ENCODE measurements around the gene LRRC1.
"Not testable (repeated sequence)": the region's sequence is repeated elsewhere in the genome, so short reads cannot be mapped to it uniquely, and the experiment has no call there.

Gene LRRC1

GRCh38 chr6:53771785-53772624, 22.8 kb upstream of the LRRC1 start:
- no peak for TF ChIP-seq ZFP30 (CRISPR knock-in tag; IDR thresholded peaks at IDR 0.05)
- TF ChIP-seq ESRRG (CRISPR knock-in tag; IDR thresholded peaks at IDR 0.05), result no peak
- no peak for TF ChIP-seq PPARA (CRISPR knock-in tag; IDR thresholded peaks at IDR 0.05; ENCODE audit: borderline replicate concordance)
- TF ChIP-seq TCF4 (CRISPR knock-in tag; IDR thresholded peaks at IDR 0.05; ENCODE audit: borderline replicate concordance), result no peak
- no peak for TF ChIP-seq PATZ1 (CRISPR knock-in tag; IDR thresholded peaks at IDR 0.05; ENCODE audit: borderline replicate concordance)
- TF ChIP-seq TSHZ2 (CRISPR knock-in tag; IDR thresholded peaks at IDR 0.05), result no peak
- TF ChIP-seq ARNTL (CRISPR knock-in tag; IDR thresholded peaks at IDR 0.05; ENCODE audit: borderline replicate concordance, low read depth), result no peak
- TF ChIP-seq ISL1 (CRISPR knock-in tag; IDR thresholded peaks at IDR 0.05), result no peak
- TF ChIP-seq ZFP3 (CRISPR knock-in tag; IDR thresholded peaks at IDR 0.05), result no peak
- TF ChIP-seq TOX (CRISPR knock-in tag; IDR thresholded peaks at IDR 0.05; ENCODE audit: borderline replicate concordance), result no peak
- no peak for TF ChIP-seq POU6F1 (CRISPR knock-in tag; IDR thresholded peaks at IDR 0.05; ENCODE audit: borderline replicate concordance, low read depth)
- TF ChIP-seq CSDC2 (CRISPR knock-in tag; IDR thresholded peaks at IDR 0.05), result no peak
- TF ChIP-seq ZC3H10 (CRISPR knock-in tag; IDR thresholded peaks at IDR 0.05), result no peak
- TF ChIP-seq ZNF565 (CRISPR knock-in tag; conservative IDR thresholded peaks at IDR 0.05; ENCODE audit: low read depth), result no peak
- TF ChIP-seq GLIS3 (CRISPR knock-in tag; IDR thresholded peaks at IDR 0.05), result no peak
- no peak for TF ChIP-seq CSRNP3 (CRISPR knock-in tag; IDR thresholded peaks at IDR 0.05)
- TF ChIP-seq OSR1 (CRISPR knock-in tag; IDR thresholded peaks at IDR 0.05), result no peak
- no peak for TF ChIP-seq BACH2 (CRISPR knock-in tag; IDR thresholded peaks at IDR 0.05; ENCODE audit: borderline replicate concordance)
- TF ChIP-seq ZNF70 (CRISPR knock-in tag; IDR thresholded peaks at IDR 0.05), result no peak
- ATAC-seq, result no peak

GRCh38 chr6:53773044-53773696, 21.6 kb upstream of the LRRC1 start:
- no peak for ATAC-seq
- TF ChIP-seq OSR1 (CRISPR knock-in tag; IDR thresholded peaks at IDR 0.05) (no peak), ZNF8 (CRISPR knock-in tag; IDR thresholded peaks at IDR 0.05) (no peak), POU6F1 (CRISPR knock-in tag; IDR thresholded peaks at IDR 0.05; ENCODE audit: borderline replicate concordance, low read depth) (no peak), ISL1 (CRISPR knock-in tag; IDR thresholded peaks at IDR 0.05) (no peak), TCF4 (CRISPR knock-in tag; IDR thresholded peaks at IDR 0.05; ENCODE audit: borderline replicate concordance) (no peak), CSRNP3 (CRISPR knock-in tag; IDR thresholded peaks at IDR 0.05) (no peak), CREB5 (CRISPR knock-in tag; IDR thresholded peaks at IDR 0.05; ENCODE audit: low read depth) (no peak), ESRRG (CRISPR knock-in tag; IDR thresholded peaks at IDR 0.05) (no peak), ZNF565 (CRISPR knock-in tag; conservative IDR thresholded peaks at IDR 0.05; ENCODE audit: low read depth) (no peak), GLIS3 (CRISPR knock-in tag; IDR thresholded peaks at IDR 0.05) (no peak), TOX (CRISPR knock-in tag; IDR thresholded peaks at IDR 0.05; ENCODE audit: borderline replicate concordance) (no peak), ZFP30 (CRISPR knock-in tag; IDR thresholded peaks at IDR 0.05) (no peak), ZC3H10 (CRISPR knock-in tag; IDR thresholded peaks at IDR 0.05) (no peak), SNAI2 (CRISPR knock-in tag; IDR thresholded peaks at IDR 0.05) (no peak), ZFP3 (CRISPR knock-in tag; IDR thresholded peaks at IDR 0.05) (no peak)

- not testable (repeated sequence) for ATAC-seq
Measured at GRCh38 chr6:53776152-53776551, 18.7 kb upstream of the LRRC1 start.

- not testable (repeated sequence) for ATAC-seq
Measured at GRCh38 chr6:53784991-53785390, 9.8 kb upstream of the LRRC1 start.
